Endodermal cell (in vitro differentiated cells): Measurements from ENCODE around the gene CENPE. TPM values are rescaled to one million over a fixed set of nuclear protein-coding genes. Genes with fewer than 3 reads are reported as not detected.

ENCODE experiments used
- DNase-seq: peaks from one replicate; pipeline ENCODE4 v3.0.0-alpha.2; 2017
- H3K27ac ChIP-seq: 2 replicates; pipeline ENCODE4 v1.5.1; 2013; ENCODE audit warnings: mild to moderate bottlenecking, low read depth, low read length, moderate library complexity
- H3K27me3 ChIP-seq: 2 replicates; pipeline ENCODE4 v1.6.1; 2013; ENCODE audit warnings: mild to moderate bottlenecking, low read length, moderate library complexity; ENCODE audit not compliant: insufficient read depth, control insufficient read depth, poor library complexity, severe bottlenecking
- H3K36me3 ChIP-seq: 2 replicates; pipeline ENCODE4 v1.7.0; 2013; ENCODE audit warnings: mild to moderate bottlenecking, low read length, moderate library complexity; ENCODE audit not compliant: control insufficient read depth, insufficient read depth
- H3K4me1 ChIP-seq: one replicate; pipeline ENCODE4 v1.7.0; 2013; ENCODE audit warnings: low read length; ENCODE audit not compliant: control insufficient read depth, insufficient read depth
- H3K4me3 ChIP-seq: 2 replicates; pipeline ENCODE4 v1.5.1; 2013; ENCODE audit warnings: mild to moderate bottlenecking, low read length, moderate library complexity
- H3K9ac ChIP-seq: 2 replicates; pipeline ENCODE4 v1.6.1; 2013; ENCODE audit warnings: mild to moderate bottlenecking, low read length, moderate library complexity; ENCODE audit not compliant: poor library complexity, severe bottlenecking; ENCODE audit errors: extremely low read depth
- H3K9me3 ChIP-seq: 2 replicates; pipeline ENCODE4 v1.6.1; 2013; ENCODE audit warnings: mild to moderate bottlenecking, low read length, moderate library complexity; ENCODE audit not compliant: control insufficient read depth
- H3K27ac Mint-ChIP-seq: 2 replicates; pipeline ENCODE4 v1.8.0; 2020; ENCODE audit warnings: mixed read lengths
- H3K27me3 Mint-ChIP-seq: 2 replicates; pipeline ENCODE4 v1.8.0; 2021; ENCODE audit warnings: mild to moderate bottlenecking, mixed read lengths; ENCODE audit not compliant: insufficient read depth
- H3K36me3 Mint-ChIP-seq: 2 replicates; pipeline ENCODE4 v1.8.0; 2020; ENCODE audit warnings: low read depth, mixed read lengths
- H3K4me1 Mint-ChIP-seq: 2 replicates; pipeline ENCODE4 v1.8.0; 2020; ENCODE audit warnings: mixed read lengths
- H3K4me3 Mint-ChIP-seq: 2 replicates; pipeline ENCODE4 v1.8.0; 2020; ENCODE audit warnings: mild to moderate bottlenecking, moderate library complexity, mixed read lengths
- H3K9me3 Mint-ChIP-seq: 2 replicates; pipeline ENCODE4 v1.8.0; 2020; ENCODE audit warnings: mild to moderate bottlenecking, mixed read lengths
- WGBS, 2 experiments: methylation state at CpG; one replicate each; pipeline versions ENCODE4 v1.1.5 to v1.1.7; 2013; ENCODE audit warnings: missing lambda C conversion rate in 2 of 2, mixed read lengths in 1 of 2; ENCODE audit not compliant: insufficient coverage in 1 of 2, insufficient read length in 1 of 2; 5-methylcytosine and 5-hydroxymethylcytosine counted together
- total RNA-seq, 2 donors: library from RNA; stranded (reverse); fragmentation: NEBNext Ultra II Directional in 1 of 2; extraction: Animal tissue kit (Norgen Biotek cat#: 25700) in 1 of 2; gene quantifications; 2 replicates in 1 of 2; 3 replicates in 1 of 2; pipeline ENCODE4 v1.2.1, GENCODE V29; 2021
- TF ChIP-seq, protein P1 (sequence below): fragments of 200-600 bp; sonication (generic); conservative IDR thresholded peaks from 2 replicates; pipeline ENCODE4 v1.5.0; 2021; ENCODE audit warnings: antibody characterized with exemption, mild to moderate bottlenecking

Gene CENPE
- total RNA-seq, 2 donors from 2014 or later = 32.4 to 39.6 TPM

GRCh38 chr4:103089481-103089880 is 108.7 kb downstream of the CENPE start:
- Histone ChIP-seq H3K9ac (no peak overlapping the region), H3K27ac (no peak overlapping the region), H3K9me3 (no peaks in the 10 kb centered on the region), H3K4me3 (no peak overlapping the region), H3K4me1 (no peaks in the 10 kb centered on the region), H3K27me3 (no peaks in the 10 kb centered on the region), H3K36me3 (peaks cover 40% of the 10 kb centered on the region)
- H3K36me3 Mint-ChIP-seq = peaks cover 15% of the 10 kb centered on the region
- TF ChIP-seq, protein P1, sequence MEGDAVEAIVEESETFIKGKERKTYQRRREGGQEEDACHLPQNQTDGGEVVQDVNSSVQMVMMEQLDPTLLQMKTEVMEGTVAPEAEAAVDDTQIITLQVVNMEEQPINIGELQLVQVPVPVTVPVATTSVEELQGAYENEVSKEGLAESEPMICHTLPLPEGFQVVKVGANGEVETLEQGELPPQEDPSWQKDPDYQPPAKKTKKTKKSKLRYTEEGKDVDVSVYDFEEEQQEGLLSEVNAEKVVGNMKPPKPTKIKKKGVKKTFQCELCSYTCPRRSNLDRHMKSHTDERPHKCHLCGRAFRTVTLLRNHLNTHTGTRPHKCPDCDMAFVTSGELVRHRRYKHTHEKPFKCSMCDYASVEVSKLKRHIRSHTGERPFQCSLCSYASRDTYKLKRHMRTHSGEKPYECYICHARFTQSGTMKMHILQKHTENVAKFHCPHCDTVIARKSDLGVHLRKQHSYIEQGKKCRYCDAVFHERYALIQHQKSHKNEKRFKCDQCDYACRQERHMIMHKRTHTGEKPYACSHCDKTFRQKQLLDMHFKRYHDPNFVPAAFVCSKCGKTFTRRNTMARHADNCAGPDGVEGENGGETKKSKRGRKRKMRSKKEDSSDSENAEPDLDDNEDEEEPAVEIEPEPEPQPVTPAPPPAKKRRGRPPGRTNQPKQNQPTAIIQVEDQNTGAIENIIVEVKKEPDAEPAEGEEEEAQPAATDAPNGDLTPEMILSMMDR = no peak
- no peaks in the 10 kb centered on the region for H3K9me3 Mint-ChIP-seq
- no peak for DNase-seq
- WGBS, 2 experiments = 77 to 90% methylated on average over 2 of the region's 2 CpGs
- H3K27ac Mint-ChIP-seq = no peak overlapping the region
- H3K4me1 Mint-ChIP-seq = no peaks in the 10 kb centered on the region
- H3K27me3 Mint-ChIP-seq = no peaks in the 10 kb centered on the region
- no peak overlapping the region for H3K4me3 Mint-ChIP-seq

DNA sequence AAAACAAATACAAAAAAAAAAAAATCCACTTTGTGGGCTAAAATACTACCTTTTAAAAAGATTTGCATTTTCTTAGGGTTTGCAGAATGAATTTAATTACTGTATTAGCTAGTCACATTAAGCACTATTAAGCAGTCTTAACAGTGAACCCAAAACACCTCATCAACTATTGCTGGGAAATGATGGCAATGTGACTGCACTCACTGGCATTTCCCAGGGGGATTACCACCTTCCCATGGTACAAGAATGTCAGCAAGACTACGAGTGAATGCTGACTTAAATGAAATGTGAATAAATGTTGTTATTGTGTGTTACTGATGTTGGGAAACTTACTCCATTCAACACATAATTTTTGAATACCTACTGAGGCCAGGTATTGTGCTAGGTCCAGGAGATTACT is 111.6 kb downstream of the CENPE start:
- Histone ChIP-seq H3K9me3 (no peaks in the 10 kb centered on the region), H3K36me3 (peaks cover 35% of the 10 kb centered on the region), H3K4me1 (no peaks in the 10 kb centered on the region), H3K27me3 (no peaks in the 10 kb centered on the region), H3K27ac (no peak overlapping the region), H3K9ac (no peak overlapping the region), H3K4me3 (no peak overlapping the region)
- 100% methylated on average over 1 of the region's 1 CpG; no CpG with 5 or more reads in 1 of the 2 experiments for WGBS, 2 experiments
- no peak overlapping the region for H3K4me3 Mint-ChIP-seq
- H3K27me3 Mint-ChIP-seq = no peaks in the 10 kb centered on the region
- H3K4me1 Mint-ChIP-seq = no peaks in the 10 kb centered on the region
- H3K27ac Mint-ChIP-seq = peak overlapping the region; percentile 22
- H3K9me3 Mint-ChIP-seq = no peaks in the 10 kb centered on the region
- no peak for DNase-seq
- peaks cover 21% of the 10 kb centered on the region for H3K36me3 Mint-ChIP-seq
- TF ChIP-seq, protein P1 = no peak

DNA sequence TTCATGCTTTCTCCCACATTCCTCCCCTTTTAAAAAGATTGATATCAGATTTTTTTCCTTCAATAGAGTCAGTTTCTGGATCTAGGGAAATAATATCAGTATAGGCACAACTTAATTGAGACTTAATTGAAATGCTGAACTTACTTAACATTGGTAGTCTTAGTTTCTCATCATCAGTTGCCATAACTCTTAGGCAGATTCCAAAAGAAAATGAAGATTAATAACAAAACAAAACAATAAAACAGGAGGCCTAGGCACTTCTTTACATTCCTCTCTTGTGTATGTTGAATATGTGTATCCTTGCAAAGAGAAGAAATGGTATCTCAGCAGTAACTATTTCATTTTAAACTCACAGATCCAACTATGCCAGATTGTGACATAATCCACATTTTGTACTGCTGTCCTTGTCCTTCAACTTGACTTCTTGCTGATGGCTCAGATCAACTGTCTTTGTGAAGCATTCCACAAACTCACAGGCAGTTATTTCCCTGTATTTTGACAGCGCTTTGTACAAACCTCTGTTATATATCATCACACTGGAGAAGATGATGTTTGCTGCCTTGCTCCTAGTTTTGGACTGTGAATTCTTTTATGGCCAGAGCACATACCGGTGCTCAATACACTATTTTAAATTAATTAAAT is 112.5 kb downstream of the CENPE start:
- Mint-ChIP-seq H3K27ac (no peak overlapping the region), H3K27me3 (no peaks in the 10 kb centered on the region), H3K9me3 (no peaks in the 10 kb centered on the region), H3K4me1 (no peaks in the 10 kb centered on the region), H3K36me3 (peaks cover 26% of the 10 kb centered on the region), H3K4me3 (no peak overlapping the region)
- Histone ChIP-seq H3K4me3 (no peak overlapping the region), H3K36me3 (peaks cover 32% of the 10 kb centered on the region), H3K9me3 (no peaks in the 10 kb centered on the region), H3K27ac (no peak overlapping the region), H3K9ac (no peak overlapping the region), H3K27me3 (no peaks in the 10 kb centered on the region), H3K4me1 (no peaks in the 10 kb centered on the region)
- WGBS, 2 experiments = 88% methylated on average over 1 of the region's 2 CpGs; no CpG with 5 or more reads in 1 of the 2 experiments
- TF ChIP-seq, protein P1 = no peak
- no peak for DNase-seq
